ENCODE data around the gene SHD. TPM values are rescaled to one million over a fixed set of nuclear protein-coding genes. Genes with fewer than 3 reads are reported as not detected.
"Not testable (repeated sequence)": the region's sequence is repeated elsewhere in the genome, so short reads cannot be mapped to it uniquely, and the experiment has no call there.

Gene SHD
- total and polyA plus RNA-seq, 2 of the 8 experiments (the other 6 are each of a cell fraction or from before 2014, with no cell fraction given): 5.8 to 10.7 TPM

GRCh38 chr19:4278419-4279266, at the start of gene SHD (continued):
- TF ChIP-seq RAD21 (IDR thresholded peaks at IDR 0.05 in 1 of 2, conservative IDR thresholded peaks at IDR 0.05 in 1 of 2; ENCODE audit: low read depth in 2 of 2, low read length in 2 of 2) (no peak), E2F6 (IDR thresholded peaks at IDR 0.05) (no peak), KDM5A (IDR thresholded peaks at IDR 0.05; ENCODE audit: low read length) (no peak), CTCF (IDR thresholded peaks at IDR 0.05; ENCODE audit: control extremely low read depth in 1 of 3, insufficient read depth in 1 of 3, low read depth in 1 of 3, low read length in 3 of 3) (peak in 1 of 3 experiments; percentile 14; a peak in 1 of 4 replicates), CEBPB (IDR thresholded peaks at IDR 0.05; ENCODE audit: low read depth, low read length) (no peak)

- H2BK5ac ChIP-seq (ENCODE audit: low read depth, low read length); H3K56ac ChIP-seq (replicated peaks; ENCODE audit: insufficient read length, low read depth, low read length); H3K18ac ChIP-seq (ENCODE audit: extremely low read depth, low read length); H4K91ac ChIP-seq (replicated peaks; ENCODE audit: insufficient read length, low read length); H3K79me1 ChIP-seq (ENCODE audit: low read depth, low read length); H3K27ac ChIP-seq (ENCODE audit: low read depth, low read length); H2BK12ac ChIP-seq (ENCODE audit: low read depth, low read length); FAIRE-seq; H4K20me1 ChIP-seq (replicated peaks in 1 of 2; ENCODE audit: control insufficient read depth in 1 of 2, insufficient read depth in 2 of 2, low read length in 2 of 2); H3K14ac ChIP-seq (ENCODE audit: insufficient read length); H4K8ac ChIP-seq (ENCODE audit: extremely low read depth, insufficient read depth, low read length); H2BK20ac ChIP-seq (ENCODE audit: low read length); H3K4ac ChIP-seq (replicated peaks; ENCODE audit: insufficient read length, low read depth, low read length); H3K79me2 ChIP-seq (ENCODE audit: control insufficient read depth in 1 of 2, insufficient read depth in 2 of 2, low read length in 2 of 2); H3K4me3 ChIP-seq (ENCODE audit: extremely low read depth in 1 of 4, insufficient read depth in 2 of 4, low read depth in 3 of 4, low read length in 4 of 4); H2AFZ ChIP-seq (ENCODE audit: low read length); H3K4me1 ChIP-seq (replicated peaks in 1 of 4; ENCODE audit: control insufficient read depth in 3 of 4, insufficient read depth in 4 of 4, low read length in 3 of 4); H3K27me3 ChIP-seq (replicated peaks in 1 of 4; ENCODE audit: control insufficient read depth in 3 of 4, extremely low read depth in 1 of 4, insufficient read depth in 3 of 4, low read length in 3 of 4); H3K9ac ChIP-seq (replicated peaks in 1 of 4; ENCODE audit: extremely low read depth in 1 of 4, low read depth in 3 of 4, low read length in 3 of 4); DNase-seq (ENCODE audit: low read depth in 1 of 2, low spot score in 2 of 2); H3K4me2 ChIP-seq (ENCODE audit: insufficient read depth in 1 of 2, low read depth in 2 of 2, low read length in 2 of 2); H2BK120ac ChIP-seq (replicated peaks; ENCODE audit: low read depth, low read length); H4K5ac ChIP-seq (ENCODE audit: insufficient read length, low read depth, low read length); H2AK5ac ChIP-seq (ENCODE audit: low read depth, low read length); H3K23me2 ChIP-seq (ENCODE audit: low read depth, low read length); H3K9me3 ChIP-seq (ENCODE audit: insufficient read depth in 2 of 2, low read depth in 1 of 2, low read length in 1 of 2); H2BK15ac ChIP-seq (ENCODE audit: low read length); H3K36me3 ChIP-seq (ENCODE audit: control insufficient read depth in 2 of 4, insufficient read depth in 4 of 4, low read length in 3 of 4); H3K23ac ChIP-seq (ENCODE audit: insufficient read length): not testable (repeated sequence)
- ChIA-PET CTCF (ENCODE audit: partially characterized antibody) (interaction anchor here (0.9 kb wide), 3 partner anchors 29 to 74 kb away, joined by 3 to 4 read pairs (median 3); no protein-coding TSS in a partner anchor), POLR2A (ENCODE audit: partially characterized antibody) (interaction anchor here (0.7 to 1.2 kb wide), 5 partner anchors 12 to 113 kb away, joined by 3 to 5 read pairs (median 3); partner anchors contain the start of genes MPND and YJU2)
- 90% methylated on average over 6 of the region's 6 CpGs; no CpG with 5 or more reads in 1 of the 2 experiments for WGBS, 2 experiments (ENCODE audit: extremely low coverage in 1 of 2, insufficient coverage in 1 of 2, insufficient read length in 1 of 2, insufficient replicate concordance in 2 of 2, low coverage in 1 of 2, low lambda C conversion rate in 2 of 2, missing lambda C conversion rate in 1 of 2)
These were observed 48.8 kb upstream of the SHD start for GRCh38 chr19:4230237-4230636.
